SK-N-MC (cell line): ENCODE data around the gene NFATC2.

ENCODE experiments used
- EZH2 ChIP-seq: fragments of 200-600 bp; sonication (generic); IDR thresholded peaks from one replicate; pipeline ENCODE4 v1.6.1; 2017; ENCODE audit warnings: antibody characterized with exemption
- POLR2AphosphoS5 ChIP-seq: IDR thresholded peaks from 2 replicates; pipeline ENCODE4 v1.6.1; 2012; ENCODE audit warnings: mild to moderate bottlenecking, low read depth, low read length, borderline replicate concordance

- TF ChIP-seq EZH2: no peak
- TF ChIP-seq POLR2AphosphoS5: no peak
These were observed 35.1 kb downstream of the NFATC2 start for GRCh38 chr20:51507216-51508036.
